H1 (cell line): ENCODE measurements around the gene EPB41L3. TPM values are rescaled to one million over a fixed set of nuclear protein-coding genes. Genes with fewer than 3 reads are reported as not detected.

Source experiments
- CTCF ChIA-PET: fragments of 300-600 bp; sonication (Branson Sonifier 250); formaldehyde crosslinking; loops from one replicate; lab custom pipeline; 2021; ENCODE audit not compliant: partially characterized antibody; lab: Charles Lee
- POLR2A ChIA-PET: fragments of 300-600 bp; sonication (Branson Sonifier 250); formaldehyde crosslinking; loops from one replicate; lab custom pipeline; 2021; ENCODE audit warnings: inconsistent platforms; ENCODE audit not compliant: partially characterized antibody; lab: Charles Lee
- DNase-seq, 2 experiments: peaks; one replicate each; pipeline versions ENCODE4 v3.0.0 to v3.0.0-alpha.2; 2010 to 2022; ENCODE audit warnings: low spot score in 2 of 2, low read depth in 1 of 2, mixed read lengths in 1 of 2
- FAIRE-seq: peaks from 2 replicates; lab custom pipeline; 2011; peaks lifted over from hg19 to GRCh38; lab: Jason Lieb, UNC
- H2AFZ ChIP-seq: 2 replicates; pipeline ENCODE4 v1.8.1; 2012; ENCODE audit warnings: low read length, inconsistent platforms
- H2AK5ac ChIP-seq: 2 replicates; pipeline ENCODE4 v1.6.1; 2013; ENCODE audit warnings: low read depth, low read length
- H2BK120ac ChIP-seq: replicated peaks from 2 replicates; pipeline ENCODE3; 2013; ENCODE audit warnings: low read depth, low read length, inconsistent platforms
- H2BK12ac ChIP-seq: 2 replicates; pipeline ENCODE4 v1.6.1; 2013; ENCODE audit warnings: low read depth, low read length
- H2BK15ac ChIP-seq: 2 replicates; pipeline ENCODE4 v1.6.1; 2013; ENCODE audit warnings: low read length
- H2BK20ac ChIP-seq: 2 replicates; pipeline ENCODE4 v1.6.1; 2013; ENCODE audit warnings: low read length
- H2BK5ac ChIP-seq: 2 replicates; pipeline ENCODE4 v1.6.1; 2013; ENCODE audit warnings: low read depth, low read length
- H3K14ac ChIP-seq: 2 replicates; pipeline ENCODE4 v1.6.1; 2013; ENCODE audit warnings: inconsistent platforms; ENCODE audit not compliant: insufficient read length
- H3K18ac ChIP-seq: 2 replicates; pipeline ENCODE4 v1.6.1; 2013; ENCODE audit warnings: low read length; ENCODE audit errors: extremely low read depth
- H3K23ac ChIP-seq: 2 replicates; pipeline ENCODE4 v1.6.1; 2013; ENCODE audit warnings: inconsistent platforms; ENCODE audit not compliant: insufficient read length
- H3K23me2 ChIP-seq: 2 replicates; pipeline ENCODE4 v1.6.1; 2013; ENCODE audit warnings: low read depth, low read length
- H3K27ac ChIP-seq: 2 replicates; pipeline ENCODE4 v1.6.1; 2011; ENCODE audit warnings: low read depth, low read length, inconsistent platforms
- H3K27me3 ChIP-seq, 4 experiments: replicated peaks in 1 of 4; 1 replicate in 1 of 4; 2 replicates in 3 of 4; pipeline versions ENCODE4 v1.6.1 to v1.8.1; 2011 to 2013; ENCODE audit warnings: low read length in 3 of 4, mild to moderate bottlenecking in 3 of 4, inconsistent platforms in 2 of 4, mixed read lengths in 2 of 4, moderate library complexity in 1 of 4; ENCODE audit not compliant: control insufficient read depth in 3 of 4, insufficient read depth in 3 of 4; ENCODE audit errors: extremely low read depth in 1 of 4
- H3K36me3 ChIP-seq, 4 experiments: 2 replicates each; pipeline versions ENCODE4 v1.6.1 to v1.8.1; 2011 to 2013; ENCODE audit warnings: mild to moderate bottlenecking in 4 of 4, low read length in 3 of 4, moderate library complexity in 2 of 4, control low read depth in 1 of 4, inconsistent platforms in 1 of 4; ENCODE audit not compliant: insufficient read depth in 4 of 4, control insufficient read depth in 2 of 4
- H3K4ac ChIP-seq: replicated peaks from 2 replicates; pipeline ENCODE3; 2013; ENCODE audit warnings: low read length, low read depth, mixed read lengths, inconsistent platforms; ENCODE audit not compliant: insufficient read length
- H3K4me1 ChIP-seq, 4 experiments: replicated peaks in 1 of 4; 1 replicate in 1 of 4; 2 replicates in 3 of 4; pipeline versions ENCODE4 v1.6.1 to v1.8.1; 2011 to 2013; ENCODE audit warnings: low read length in 3 of 4, inconsistent platforms in 2 of 4, mixed read lengths in 1 of 4; ENCODE audit not compliant: insufficient read depth in 4 of 4, control insufficient read depth in 3 of 4
- H3K4me2 ChIP-seq, 2 experiments: 2 replicates each; pipeline versions ENCODE4 v1.6.1 to v1.8.1; 2011 to 2013; ENCODE audit warnings: low read depth in 2 of 2, low read length in 2 of 2, control low read depth in 1 of 2, inconsistent platforms in 1 of 2, mild to moderate bottlenecking in 1 of 2; ENCODE audit not compliant: insufficient read depth in 1 of 2
- H3K4me3 ChIP-seq, 4 experiments: fragments of 200-600, 300-600 bp in 1 of 4; sonication (generic), shearing (Covaris generic), sonication (Bioruptor Twin) in 1 of 4; 2 replicates each; pipeline versions ENCODE4 v1.5.1 to v1.8.1; 2011 to 2016; ENCODE audit warnings: low read length in 4 of 4, low read depth in 3 of 4, control low read depth in 2 of 4, inconsistent platforms in 2 of 4, mild to moderate bottlenecking in 2 of 4, mixed read lengths in 1 of 4, moderate library complexity in 1 of 4; ENCODE audit not compliant: insufficient read depth in 2 of 4; ENCODE audit errors: extremely low read depth in 1 of 4
- H3K56ac ChIP-seq: replicated peaks from 2 replicates; pipeline ENCODE3; 2013; ENCODE audit warnings: low read depth, mild to moderate bottlenecking, mixed read lengths, low read length, inconsistent platforms; ENCODE audit not compliant: insufficient read length
- H3K79me1 ChIP-seq: 2 replicates; pipeline ENCODE4 v1.6.1; 2013; ENCODE audit warnings: low read depth, low read length, control low read depth
- H3K79me2 ChIP-seq, 2 experiments: 2 replicates each; pipeline versions ENCODE4 v1.6.1 to v1.8.1; 2012 to 2013; ENCODE audit warnings: low read length in 2 of 2, mild to moderate bottlenecking in 2 of 2, inconsistent platforms in 1 of 2; ENCODE audit not compliant: insufficient read depth in 2 of 2, control insufficient read depth in 1 of 2
- H3K9ac ChIP-seq, 4 experiments: replicated peaks in 1 of 4; 1 replicate in 1 of 4; 2 replicates in 3 of 4; pipeline versions ENCODE4 v1.6.1 to v1.8.1; 2011 to 2013; ENCODE audit warnings: low read depth in 3 of 4, low read length in 3 of 4, control low read depth in 2 of 4, mild to moderate bottlenecking in 2 of 4, moderate library complexity in 2 of 4, inconsistent platforms in 1 of 4; ENCODE audit errors: extremely low read depth in 1 of 4
- H3K9me3 ChIP-seq, 2 experiments: 2 replicates each; pipeline versions ENCODE4 v1.6.1 to v1.8.1; 2012 to 2013; ENCODE audit warnings: mild to moderate bottlenecking in 2 of 2, moderate library complexity in 2 of 2, control low read depth in 1 of 2, inconsistent platforms in 1 of 2, low read depth in 1 of 2, low read length in 1 of 2, mixed read lengths in 1 of 2; ENCODE audit not compliant: insufficient read depth in 2 of 2
- H4K20me1 ChIP-seq, 2 experiments: replicated peaks in 1 of 2; 2 replicates each; pipeline versions ENCODE3 to v1.8.1; 2011 to 2013; ENCODE audit warnings: inconsistent platforms in 2 of 2, low read length in 2 of 2, mild to moderate bottlenecking in 1 of 2; ENCODE audit not compliant: insufficient read depth in 2 of 2, control insufficient read depth in 1 of 2
- H4K5ac ChIP-seq: 2 replicates; pipeline ENCODE4 v1.6.1; 2013; ENCODE audit warnings: low read length, low read depth, mixed read lengths, inconsistent platforms; ENCODE audit not compliant: insufficient read length
- H4K8ac ChIP-seq: 2 replicates; pipeline ENCODE4 v1.8.0; 2013; ENCODE audit warnings: mild to moderate bottlenecking, moderate library complexity, low read length, inconsistent platforms; ENCODE audit not compliant: insufficient read depth; ENCODE audit errors: extremely low read depth
- H4K91ac ChIP-seq: replicated peaks from 2 replicates; pipeline ENCODE3; 2013; ENCODE audit warnings: low read length, mixed read lengths, inconsistent platforms; ENCODE audit not compliant: insufficient read length
- ATF2 ChIP-seq: IDR thresholded peaks from 2 replicates; pipeline ENCODE4 v1.6.1; 2012; ENCODE audit warnings: low read length, inconsistent platforms
- ATF3 ChIP-seq: IDR thresholded peaks from 2 replicates; pipeline ENCODE4 v1.6.1; 2011; ENCODE audit warnings: low read depth, mild to moderate bottlenecking, low read length; ENCODE audit not compliant: insufficient read depth
- EGR1 ChIP-seq: IDR thresholded peaks from 2 replicates; pipeline ENCODE4 v1.6.1; 2011; ENCODE audit warnings: low read depth, low read length, borderline replicate concordance
- FOSL1 ChIP-seq: IDR thresholded peaks from 2 replicates; pipeline ENCODE4 v1.6.1; 2011; ENCODE audit warnings: mild to moderate bottlenecking, low read depth, low read length, moderate library complexity; ENCODE audit not compliant: insufficient read depth
- KDM5A ChIP-seq: fragments of 200-600 bp; IDR thresholded peaks from 2 replicates; pipeline ENCODE4 v1.7.1; 2012; ENCODE audit warnings: mild to moderate bottlenecking, low read length, inconsistent platforms, mixed read lengths
- RBBP5 ChIP-seq: IDR thresholded peaks from 2 replicates; pipeline ENCODE4 v1.7.1; 2012; ENCODE audit warnings: low read depth, mild to moderate bottlenecking, inconsistent platforms, low read length, moderate library complexity, borderline replicate concordance
- SIX5 ChIP-seq: IDR thresholded peaks from 2 replicates; pipeline ENCODE4 v1.6.1; 2011; ENCODE audit warnings: mild to moderate bottlenecking, low read depth, low read length
- SRF ChIP-seq: IDR thresholded peaks from 2 replicates; pipeline ENCODE4 v1.6.1; 2011; ENCODE audit warnings: mild to moderate bottlenecking, low read depth, low read length, moderate library complexity
- USF2 ChIP-seq: IDR thresholded peaks from 2 replicates; pipeline ENCODE4 v1.6.1; 2011; ENCODE audit warnings: low read length, improper control_type of control experiment
- WGBS, 2 experiments: shearing (Covaris generic) in 1 of 2; methylation state at CpG; one replicate each; pipeline versions ENCODE4 v1.1.6 to v1.1.7; 2013 to 2015; ENCODE audit warnings: low lambda C conversion rate in 2 of 2, mixed read lengths in 2 of 2, inconsistent platforms in 1 of 2, low coverage in 1 of 2, missing lambda C conversion rate in 1 of 2; ENCODE audit not compliant: insufficient replicate concordance in 2 of 2, insufficient coverage in 1 of 2, insufficient read length in 1 of 2; ENCODE audit errors: extremely low coverage in 1 of 2, missing lambda C conversion rate in 1 of 2; 5-methylcytosine and 5-hydroxymethylcytosine counted together
- polyA plus RNA-seq, 7 experiments: library from polyadenylated mRNA; depleted of rRNA in 3 of 7; stranded (reverse) in 5 of 7; unstranded in 2 of 7; fragments of >200 nt in 5 of 7; fragments of 200-250 nt in 2 of 7; gene quantifications; 1 replicate in 5 of 7; 2 replicates in 1 of 7; 4 replicates in 1 of 7; pipeline versions ENCODE4 v1.2.1 to v1.2.3, GENCODE V29; 2011 to 2013; ENCODE audit warnings: missing spikeins in 2 of 7, mixed read lengths in 2 of 7
- total RNA-seq: library from RNA; stranded (reverse); fragmentation: NEBNext Ultra II Directional; extraction: Animal tissue kit (Norgen Biotek cat#: 25700); gene quantifications from 2 replicates; pipeline ENCODE4 v1.2.1, GENCODE V29; 2021

Gene EPB41L3
- total and polyA plus RNA-seq, 2 of the 8 experiments (the other 6 are each of a cell fraction or from before 2014, with no cell fraction given) = 7.9 to 16.1 TPM

- H3K4me3 ChIP-seq = no peak overlapping the region
- H3K4me1 ChIP-seq = peaks cover 1 to 8% (median 4%) of the 10 kb centered on the region in 4 experiments; a peak in 4 of 7 replicates
- H2BK12ac ChIP-seq = no peak overlapping the region
- CTCF ChIA-PET = interaction anchor here (0.9 to 1.7 kb wide), 2 partner anchors 51 to 57 kb away, joined by 3 read pairs; no protein-coding TSS in a partner anchor
- H2AK5ac ChIP-seq = no peak overlapping the region
- no peaks in the 10 kb centered on the region for H3K79me1 ChIP-seq
- no peak overlapping the region for H4K5ac ChIP-seq
- no peaks in the 10 kb centered on the region for H3K9me3 ChIP-seq
- H3K36me3 ChIP-seq = no peaks in the 10 kb centered on the region
- DNase-seq (no peak), FAIRE-seq (no peak)
- H3K79me2 ChIP-seq = no peaks in the 10 kb centered on the region
- no peak overlapping the region for H2AFZ ChIP-seq
- H3K4ac ChIP-seq = no peak overlapping the region
- no peak overlapping the region for H2BK20ac ChIP-seq
- H4K8ac ChIP-seq = no peak overlapping the region
- H3K23ac ChIP-seq = no peak overlapping the region
- no peak overlapping the region for H3K4me2 ChIP-seq
- TF ChIP-seq SIX5 (no peak), USF2 (no peak), ATF3 (no peak), FOSL1 (no peak), RBBP5 (no peak), SRF (no peak), ATF2 (no peak), KDM5A (no peak), EGR1 (no peak)
- no peak overlapping the region for H3K56ac ChIP-seq
- H3K14ac ChIP-seq = no peak overlapping the region
- no peaks in the 10 kb centered on the region for H3K27me3 ChIP-seq
- H3K27ac ChIP-seq = no peak overlapping the region
- H4K20me1 ChIP-seq = no peaks in the 10 kb centered on the region
- H2BK15ac ChIP-seq = no peak overlapping the region
- H3K18ac ChIP-seq = no peak overlapping the region
- 88% methylated on average over 1 of the region's 1 CpG; no CpG with 5 or more reads in 1 of the 2 experiments for WGBS, 2 experiments
- H3K23me2 ChIP-seq = no peaks in the 10 kb centered on the region
- H4K91ac ChIP-seq = no peak overlapping the region
- no peak overlapping the region for H3K9ac ChIP-seq
- POLR2A ChIA-PET = no interaction called here
- H2BK120ac ChIP-seq = no peak overlapping the region
- no peak overlapping the region for H2BK5ac ChIP-seq
Observed at GRCh38 chr18:5513947-5514346, 29.9 kb downstream of the EPB41L3 start.
